DOHH2 (cell line): ENCODE data around the gene SPOP.

Experiments
- H3F3A ChIP-seq: fragments of 200-600 bp; sonication (generic), shearing (Covaris generic); 2 replicates; pipeline ENCODE4 v1.6.0; 2016; ENCODE audit warnings: antibody characterized with exemption, mild to moderate bottlenecking; ENCODE audit not compliant: control insufficient read depth, insufficient read depth
- H3K27ac ChIP-seq: fragments of 200-600 bp; sonication (generic); 2 replicates; pipeline ENCODE4 v1.5.1; 2014; ENCODE audit warnings: low read depth, mild to moderate bottlenecking, low read length, moderate library complexity
- H3K27me3 ChIP-seq: fragments of 200-600 bp; sonication (generic); 2 replicates; pipeline ENCODE4 v1.6.1; 2014; ENCODE audit warnings: mild to moderate bottlenecking, low read length, mixed read lengths; ENCODE audit not compliant: control insufficient read depth
- H3K36me3 ChIP-seq: fragments of 200-600 bp; sonication (generic); 2 replicates; pipeline ENCODE4 v1.6.1; 2014; ENCODE audit warnings: mild to moderate bottlenecking, low read length, moderate library complexity, mixed read lengths; ENCODE audit not compliant: control insufficient read depth
- H3K4me1 ChIP-seq: fragments of 200-600 bp; sonication (generic); 2 replicates; pipeline ENCODE4 v1.6.1; 2014; ENCODE audit warnings: mild to moderate bottlenecking, low read length, mixed read lengths; ENCODE audit not compliant: control insufficient read depth
- H3K4me2 ChIP-seq: fragments of 200-600 bp; sonication (generic); 2 replicates; pipeline ENCODE4 v1.6.0; 2014; ENCODE audit warnings: mild to moderate bottlenecking, low read length, moderate library complexity
- H3K4me3 ChIP-seq: fragments of 200-600 bp; sonication (generic); 2 replicates; pipeline ENCODE4 v1.5.1; 2014; ENCODE audit warnings: mild to moderate bottlenecking, low read length, mixed read lengths
- H3K79me2 ChIP-seq: fragments of 200-600 bp; sonication (generic); 2 replicates; pipeline ENCODE4 v1.6.1; 2014; ENCODE audit warnings: mild to moderate bottlenecking, low read length, mixed read lengths; ENCODE audit not compliant: control insufficient read depth
- H3K9me2 ChIP-seq: fragments of 200-600 bp; sonication (generic); replicated peaks from 2 replicates; pipeline ENCODE4 v1.6.1; 2014; ENCODE audit warnings: mild to moderate bottlenecking, low read length, mixed read lengths; ENCODE audit not compliant: control insufficient read depth
- H3K9me3 ChIP-seq: fragments of 200-600 bp; sonication (generic); 2 replicates; pipeline ENCODE4 v1.6.1; 2014; ENCODE audit warnings: antibody characterized with exemption, low read length, mixed read lengths; ENCODE audit not compliant: control insufficient read depth, insufficient read depth
- H4K20me1 ChIP-seq: fragments of 200-600 bp; sonication (generic); 2 replicates; pipeline ENCODE4 v1.6.0; 2014; ENCODE audit warnings: low read depth, mild to moderate bottlenecking, antibody characterized with exemption, low read length, moderate library complexity; ENCODE audit not compliant: control insufficient read depth, insufficient read depth
- CTCF ChIP-seq: fragments of 200-600 bp; sonication (generic); IDR thresholded peaks from one replicate; pipeline ENCODE4 v1.5.1; 2014; ENCODE audit warnings: antibody characterized with exemption, mild to moderate bottlenecking, low read depth, low read length; ENCODE audit not compliant: poor library complexity, severe bottlenecking
- EZH2phosphoT487 ChIP-seq: fragments of 200-600 bp; sonication (generic); IDR thresholded peaks from 2 replicates; pipeline ENCODE4 v1.6.1; 2017; ENCODE audit warnings: borderline replicate concordance, mild to moderate bottlenecking, antibody characterized with exemption, low read length, moderate library complexity, mixed read lengths

Gene SPOP

GRCh38 chr17:49600949-49601348 lies 76.9 kb downstream of the SPOP start:
- Histone ChIP-seq H3K9me2 (no peaks in the 10 kb centered on the region), H3K27me3 (no peaks in the 10 kb centered on the region), H3K4me1 (no peaks in the 10 kb centered on the region), H3K27ac (no peak overlapping the region), H3K4me2 (no peak overlapping the region), H3F3A (no peaks in the 10 kb centered on the region), H4K20me1 (no peaks in the 10 kb centered on the region), H3K4me3 (no peak overlapping the region), H3K9me3 (no peaks in the 10 kb centered on the region), H3K79me2 (no peaks in the 10 kb centered on the region), H3K36me3 (peaks cover 50% of the 10 kb centered on the region)
- TF ChIP-seq CTCF: no peak
- TF ChIP-seq EZH2phosphoT487: no peak

DNA sequence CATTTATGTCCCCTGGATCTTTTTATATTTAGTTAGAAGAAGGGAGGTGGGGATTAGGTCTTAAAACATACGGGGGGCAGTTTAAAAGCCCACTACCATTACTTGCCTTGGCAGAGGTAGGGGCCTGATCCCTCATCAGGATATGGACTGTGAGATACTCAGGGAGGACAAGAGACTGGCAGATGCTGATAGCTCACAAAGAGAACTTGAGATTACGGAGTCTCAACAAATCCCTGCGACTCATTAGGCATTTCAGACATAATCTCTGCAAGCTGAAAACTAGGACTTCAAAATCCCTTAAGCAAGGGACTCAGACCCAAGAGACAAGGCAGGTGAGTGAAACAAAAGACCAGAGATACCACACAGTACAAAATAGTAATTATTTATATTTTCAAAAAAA lies 79.0 kb downstream of the SPOP start:
- no peak for TF ChIP-seq EZH2phosphoT487
- TF ChIP-seq CTCF: no peak
- no peak overlapping the region for H3K4me2 ChIP-seq
- peaks cover 38% of the 10 kb centered on the region for H3K36me3 ChIP-seq
- H3K4me1 ChIP-seq: no peaks in the 10 kb centered on the region
- H3K4me3 ChIP-seq: no peak overlapping the region
- no peak overlapping the region for H3K27ac ChIP-seq
- no peaks in the 10 kb centered on the region for H3K9me2 ChIP-seq
- no peaks in the 10 kb centered on the region for H4K20me1 ChIP-seq
- H3K9me3 ChIP-seq: no peaks in the 10 kb centered on the region
- H3K27me3 ChIP-seq: no peaks in the 10 kb centered on the region
- no peaks in the 10 kb centered on the region for H3F3A ChIP-seq
- H3K79me2 ChIP-seq: no peaks in the 10 kb centered on the region

GRCh38 chr17:49597928-49598655 lies 79.8 kb downstream of the SPOP start:
- peaks cover 31% of the 10 kb centered on the region for H3K36me3 ChIP-seq
- H3K4me1 ChIP-seq: no peaks in the 10 kb centered on the region
- no peaks in the 10 kb centered on the region for H3F3A ChIP-seq
- H3K9me2 ChIP-seq: no peaks in the 10 kb centered on the region
- no peak overlapping the region for H3K4me3 ChIP-seq
- no peaks in the 10 kb centered on the region for H3K27me3 ChIP-seq
- no peaks in the 10 kb centered on the region for H3K9me3 ChIP-seq
- H3K27ac ChIP-seq: no peak overlapping the region
- H3K4me2 ChIP-seq: no peak overlapping the region
- TF ChIP-seq CTCF: no peak
- no peak for TF ChIP-seq EZH2phosphoT487
- H4K20me1 ChIP-seq: no peaks in the 10 kb centered on the region
- H3K79me2 ChIP-seq: no peaks in the 10 kb centered on the region
